Posterior cingulate gyrus (tissue), 11 donors: ENCODE measurements around the gene TRAF3IP1.
"Not testable (repeated sequence)": the region's sequence is repeated elsewhere in the genome, so short reads cannot be mapped to it uniquely, and the experiment has no call there.

Experiments used
- DNase-seq, 10 donors: peaks; one replicate each; pipeline versions ENCODE4 v3.0.0 to v3.0.0-alpha.2; 2020 to 2021; ENCODE audit warnings: mixed read lengths in 3 of 10
- intact Hi-C: fragments of 100-400 bp; cut with DNase I; formaldehyde crosslinking; loops from one replicate; pipeline ENCODE4 v1.15.1; 2023

The TRAF3IP1 gene

GRCh38 chr2:238401551-238401950 is 81.2 kb downstream of the TRAF3IP1 start:
- DNase-seq, result no peak
- intact Hi-C loops, result no loop called here

GRCh38 chr2:238403632-238404405 is 83.5 kb downstream of the TRAF3IP1 start:
- DNase-seq, result no peak
- intact Hi-C loops, result no loop called here

- DNase-seq, result no peak
- intact Hi-C loops, result no loop called here
Observed at GRCh38 chr2:238404406-238405216, 84.3 kb downstream of the TRAF3IP1 start.

- DNase-seq, intact Hi-C loops: not testable (repeated sequence)
Observed at GRCh38 chr2:238405217-238405555, 84.9 kb downstream of the TRAF3IP1 start.

GRCh38 chr2:238406221-238406997 is 86.1 kb downstream of the TRAF3IP1 start:
- DNase-seq, result no peak
- intact Hi-C loops, result no loop called here

- DNase-seq, result no peak
- intact Hi-C loops, result no loop called here
Observed at GRCh38 chr2:238406998-238407285, 86.6 kb downstream of the TRAF3IP1 start.

- DNase-seq, result no peak
- intact Hi-C loops, result no loop called here
Observed at GRCh38 chr2:238407566-238407965, 87.2 kb downstream of the TRAF3IP1 start.

- intact Hi-C loops, result no loop called here
Observed at GRCh38 chr2:238408615-238409340, 88.5 kb downstream of the TRAF3IP1 start.

GRCh38 chr2:238409341-238410199 is 89.3 kb downstream of the TRAF3IP1 start:
- no peak for DNase-seq
- intact Hi-C loops, result no loop called here

More at GRCh38 chr2:238408615-238409340, 88.5 kb downstream of the TRAF3IP1 start:
- no peak for DNase-seq

- intact Hi-C loops, result no loop called here
- DNase-seq, result no peak
Observed at GRCh38 chr2:238412067-238412767, 91.9 kb downstream of the TRAF3IP1 start.

- intact Hi-C loops, result no loop called here
- no peak for DNase-seq
Observed at GRCh38 chr2:238413368-238413767, 93.0 kb downstream of the TRAF3IP1 start.

- intact Hi-C loops, result no loop called here
- no peak for DNase-seq
Observed at GRCh38 chr2:238415036-238415764, 94.9 kb downstream of the TRAF3IP1 start.

- intact Hi-C loops, result no loop called here
- DNase-seq, result no peak
Observed at GRCh38 chr2:238415893-238416292, 95.6 kb downstream of the TRAF3IP1 start.

GRCh38 chr2:238418196-238418998 is 98.1 kb downstream of the TRAF3IP1 start:
- DNase-seq, result no peak
- intact Hi-C loops, result no loop called here

- intact Hi-C loops, result no loop called here
- DNase-seq, result no peak
Observed at GRCh38 chr2:238418999-238419546, 98.8 kb downstream of the TRAF3IP1 start.

GRCh38 chr2:238420442-238420841 is 100.1 kb downstream of the TRAF3IP1 start:
- DNase-seq, result no peak
- intact Hi-C loops, result no loop called here
